Right renal cortex interstitium (tissue), 3 donors: Measurements from ENCODE around the gene PRKCA. TPM values are rescaled to one million over a fixed set of nuclear protein-coding genes. Genes with fewer than 3 reads are reported as not detected.
A peak's percentile ranks its signal among the peaks of the same experiment; 100 is the strongest.

ENCODE experiments used
- DNase-seq, 3 donors: peaks; one replicate each; pipeline ENCODE4 v3.0.0-alpha.2; 2013; ENCODE audit warnings: low read depth in 3 of 3, low spot score in 2 of 3
- polyA plus RNA-seq, 3 donors: library from polyadenylated mRNA; unstranded; fragments of 120-200 nt; gene quantifications; one replicate each; pipeline ENCODE4 v1.2.1, GENCODE V29; 2013; ENCODE audit not compliant: insufficient read length in 3 of 3

PRKCA gene
- polyA plus RNA-seq, 3 donors, result 22.8 to 24.1 (median 23.8) TPM

- no peak for DNase-seq
Observed at GRCh38 chr17:66662496-66662895, 360.1 kb downstream of the PRKCA start.

GRCh38 chr17:66663041-66663606 is 360.7 kb downstream of the PRKCA start:
- DNase-seq, result no peak

- no peak for DNase-seq
Observed at GRCh38 chr17:66664336-66664735, 361.9 kb downstream of the PRKCA start.

GRCh38 chr17:66665194-66665593 is 362.8 kb downstream of the PRKCA start:
- no peak for DNase-seq

GRCh38 chr17:66667090-66667489 is 364.7 kb downstream of the PRKCA start:
- DNase-seq, result no peak

GRCh38 chr17:66667491-66668030 is 365.1 kb downstream of the PRKCA start:
- DNase-seq, result no peak

- no peak for DNase-seq
Observed at GRCh38 chr17:66670206-66670605, 367.8 kb downstream of the PRKCA start.

- no peak for DNase-seq
Observed at GRCh38 chr17:66671156-66671555, 368.7 kb downstream of the PRKCA start.

- DNase-seq, result peak in 1 of 3 donors; percentile 52
Observed at GRCh38 chr17:66673668-66674276, 371.4 kb downstream of the PRKCA start.

- no peak for DNase-seq
Observed at GRCh38 chr17:66675273-66675990, 373.0 kb downstream of the PRKCA start.

- no peak for DNase-seq
Observed at GRCh38 chr17:66675991-66676371, 373.6 kb downstream of the PRKCA start.

GRCh38 chr17:66676421-66676820 is 374.0 kb downstream of the PRKCA start:
- DNase-seq, result no peak

GRCh38 chr17:66677201-66677981 is 375.0 kb downstream of the PRKCA start:
- DNase-seq, result no peak

GRCh38 chr17:66678061-66678460 is 375.6 kb downstream of the PRKCA start:
- DNase-seq, result no peak

- no peak for DNase-seq
Observed at GRCh38 chr17:66678827-66679226, 376.4 kb downstream of the PRKCA start.

- no peak for DNase-seq
Observed at GRCh38 chr17:66679631-66680517, 377.5 kb downstream of the PRKCA start.

- no peak for DNase-seq
Observed at GRCh38 chr17:66682283-66682682, 379.9 kb downstream of the PRKCA start.

- DNase-seq, result no peak
Observed at GRCh38 chr17:66684261-66684660, 381.8 kb downstream of the PRKCA start.

- DNase-seq, result no peak
Observed at GRCh38 chr17:66684731-66685130, 382.3 kb downstream of the PRKCA start.

GRCh38 chr17:66686601-66687000 is 384.2 kb downstream of the PRKCA start:
- no peak for DNase-seq
